H1 (cell line): Measurements from ENCODE around the gene DAW1. TPM values are rescaled to one million over a fixed set of nuclear protein-coding genes. Genes with fewer than 3 reads are reported as not detected.
"Not testable (repeated sequence)": the region's sequence is repeated elsewhere in the genome, so short reads cannot be mapped to it uniquely, and the experiment has no call there.

Experiments used
- CTCF ChIA-PET: fragments of 300-600 bp; sonication (Branson Sonifier 250); formaldehyde crosslinking; loops from one replicate; lab custom pipeline; 2021; ENCODE audit not compliant: partially characterized antibody; lab: Charles Lee
- POLR2A ChIA-PET: fragments of 300-600 bp; sonication (Branson Sonifier 250); formaldehyde crosslinking; loops from one replicate; lab custom pipeline; 2021; ENCODE audit warnings: inconsistent platforms; ENCODE audit not compliant: partially characterized antibody; lab: Charles Lee
- DNase-seq, 2 experiments: peaks; one replicate each; pipeline versions ENCODE4 v3.0.0 to v3.0.0-alpha.2; 2010 to 2022; ENCODE audit warnings: low spot score in 2 of 2, low read depth in 1 of 2, mixed read lengths in 1 of 2
- FAIRE-seq: peaks from 2 replicates; lab custom pipeline; 2011; peaks lifted over from hg19 to GRCh38; lab: Jason Lieb, UNC
- H2AFZ ChIP-seq: 2 replicates; pipeline ENCODE4 v1.8.1; 2012; ENCODE audit warnings: low read length, inconsistent platforms
- H2AK5ac ChIP-seq: 2 replicates; pipeline ENCODE4 v1.6.1; 2013; ENCODE audit warnings: low read depth, low read length
- H2BK120ac ChIP-seq: replicated peaks from 2 replicates; pipeline ENCODE3; 2013; ENCODE audit warnings: low read depth, low read length, inconsistent platforms
- H2BK12ac ChIP-seq: 2 replicates; pipeline ENCODE4 v1.6.1; 2013; ENCODE audit warnings: low read depth, low read length
- H2BK15ac ChIP-seq: 2 replicates; pipeline ENCODE4 v1.6.1; 2013; ENCODE audit warnings: low read length
- H2BK20ac ChIP-seq: 2 replicates; pipeline ENCODE4 v1.6.1; 2013; ENCODE audit warnings: low read length
- H2BK5ac ChIP-seq: 2 replicates; pipeline ENCODE4 v1.6.1; 2013; ENCODE audit warnings: low read depth, low read length
- H3K14ac ChIP-seq: 2 replicates; pipeline ENCODE4 v1.6.1; 2013; ENCODE audit warnings: inconsistent platforms; ENCODE audit not compliant: insufficient read length
- H3K18ac ChIP-seq: 2 replicates; pipeline ENCODE4 v1.6.1; 2013; ENCODE audit warnings: low read length; ENCODE audit errors: extremely low read depth
- H3K23ac ChIP-seq: 2 replicates; pipeline ENCODE4 v1.6.1; 2013; ENCODE audit warnings: inconsistent platforms; ENCODE audit not compliant: insufficient read length
- H3K23me2 ChIP-seq: 2 replicates; pipeline ENCODE4 v1.6.1; 2013; ENCODE audit warnings: low read depth, low read length
- H3K27ac ChIP-seq: 2 replicates; pipeline ENCODE4 v1.6.1; 2011; ENCODE audit warnings: low read depth, low read length, inconsistent platforms
- H3K27me3 ChIP-seq, 4 experiments: replicated peaks in 1 of 4; 1 replicate in 1 of 4; 2 replicates in 3 of 4; pipeline versions ENCODE4 v1.6.1 to v1.8.1; 2011 to 2013; ENCODE audit warnings: low read length in 3 of 4, mild to moderate bottlenecking in 3 of 4, inconsistent platforms in 2 of 4, mixed read lengths in 2 of 4, moderate library complexity in 1 of 4; ENCODE audit not compliant: control insufficient read depth in 3 of 4, insufficient read depth in 3 of 4; ENCODE audit errors: extremely low read depth in 1 of 4
- H3K36me3 ChIP-seq, 4 experiments: 2 replicates each; pipeline versions ENCODE4 v1.6.1 to v1.8.1; 2011 to 2013; ENCODE audit warnings: mild to moderate bottlenecking in 4 of 4, low read length in 3 of 4, moderate library complexity in 2 of 4, control low read depth in 1 of 4, inconsistent platforms in 1 of 4; ENCODE audit not compliant: insufficient read depth in 4 of 4, control insufficient read depth in 2 of 4
- H3K4ac ChIP-seq: replicated peaks from 2 replicates; pipeline ENCODE3; 2013; ENCODE audit warnings: low read length, low read depth, mixed read lengths, inconsistent platforms; ENCODE audit not compliant: insufficient read length
- H3K4me1 ChIP-seq, 4 experiments: replicated peaks in 1 of 4; 1 replicate in 1 of 4; 2 replicates in 3 of 4; pipeline versions ENCODE4 v1.6.1 to v1.8.1; 2011 to 2013; ENCODE audit warnings: low read length in 3 of 4, inconsistent platforms in 2 of 4, mixed read lengths in 1 of 4; ENCODE audit not compliant: insufficient read depth in 4 of 4, control insufficient read depth in 3 of 4
- H3K4me2 ChIP-seq, 2 experiments: 2 replicates each; pipeline versions ENCODE4 v1.6.1 to v1.8.1; 2011 to 2013; ENCODE audit warnings: low read depth in 2 of 2, low read length in 2 of 2, control low read depth in 1 of 2, inconsistent platforms in 1 of 2, mild to moderate bottlenecking in 1 of 2; ENCODE audit not compliant: insufficient read depth in 1 of 2
- H3K4me3 ChIP-seq, 4 experiments: fragments of 200-600, 300-600 bp in 1 of 4; sonication (generic), shearing (Covaris generic), sonication (Bioruptor Twin) in 1 of 4; 2 replicates each; pipeline versions ENCODE4 v1.5.1 to v1.8.1; 2011 to 2016; ENCODE audit warnings: low read length in 4 of 4, low read depth in 3 of 4, control low read depth in 2 of 4, inconsistent platforms in 2 of 4, mild to moderate bottlenecking in 2 of 4, mixed read lengths in 1 of 4, moderate library complexity in 1 of 4; ENCODE audit not compliant: insufficient read depth in 2 of 4; ENCODE audit errors: extremely low read depth in 1 of 4
- H3K56ac ChIP-seq: replicated peaks from 2 replicates; pipeline ENCODE3; 2013; ENCODE audit warnings: low read depth, mild to moderate bottlenecking, mixed read lengths, low read length, inconsistent platforms; ENCODE audit not compliant: insufficient read length
- H3K79me1 ChIP-seq: 2 replicates; pipeline ENCODE4 v1.6.1; 2013; ENCODE audit warnings: low read depth, low read length, control low read depth
- H3K79me2 ChIP-seq, 2 experiments: 2 replicates each; pipeline versions ENCODE4 v1.6.1 to v1.8.1; 2012 to 2013; ENCODE audit warnings: low read length in 2 of 2, mild to moderate bottlenecking in 2 of 2, inconsistent platforms in 1 of 2; ENCODE audit not compliant: insufficient read depth in 2 of 2, control insufficient read depth in 1 of 2
- H3K9ac ChIP-seq, 4 experiments: replicated peaks in 1 of 4; 1 replicate in 1 of 4; 2 replicates in 3 of 4; pipeline versions ENCODE4 v1.6.1 to v1.8.1; 2011 to 2013; ENCODE audit warnings: low read depth in 3 of 4, low read length in 3 of 4, control low read depth in 2 of 4, mild to moderate bottlenecking in 2 of 4, moderate library complexity in 2 of 4, inconsistent platforms in 1 of 4; ENCODE audit errors: extremely low read depth in 1 of 4
- H3K9me3 ChIP-seq, 2 experiments: 2 replicates each; pipeline versions ENCODE4 v1.6.1 to v1.8.1; 2012 to 2013; ENCODE audit warnings: mild to moderate bottlenecking in 2 of 2, moderate library complexity in 2 of 2, control low read depth in 1 of 2, inconsistent platforms in 1 of 2, low read depth in 1 of 2, low read length in 1 of 2, mixed read lengths in 1 of 2; ENCODE audit not compliant: insufficient read depth in 2 of 2
- H4K20me1 ChIP-seq, 2 experiments: replicated peaks in 1 of 2; 2 replicates each; pipeline versions ENCODE3 to v1.8.1; 2011 to 2013; ENCODE audit warnings: inconsistent platforms in 2 of 2, low read length in 2 of 2, mild to moderate bottlenecking in 1 of 2; ENCODE audit not compliant: insufficient read depth in 2 of 2, control insufficient read depth in 1 of 2
- H4K5ac ChIP-seq: 2 replicates; pipeline ENCODE4 v1.6.1; 2013; ENCODE audit warnings: low read length, low read depth, mixed read lengths, inconsistent platforms; ENCODE audit not compliant: insufficient read length
- H4K8ac ChIP-seq: 2 replicates; pipeline ENCODE4 v1.8.0; 2013; ENCODE audit warnings: mild to moderate bottlenecking, moderate library complexity, low read length, inconsistent platforms; ENCODE audit not compliant: insufficient read depth; ENCODE audit errors: extremely low read depth
- H4K91ac ChIP-seq: replicated peaks from 2 replicates; pipeline ENCODE3; 2013; ENCODE audit warnings: low read length, mixed read lengths, inconsistent platforms; ENCODE audit not compliant: insufficient read length
- SRF ChIP-seq: IDR thresholded peaks from 2 replicates; pipeline ENCODE4 v1.6.1; 2011; ENCODE audit warnings: mild to moderate bottlenecking, low read depth, low read length, moderate library complexity
- WGBS, 2 experiments: shearing (Covaris generic) in 1 of 2; methylation state at CpG; one replicate each; pipeline versions ENCODE4 v1.1.6 to v1.1.7; 2013 to 2015; ENCODE audit warnings: low lambda C conversion rate in 2 of 2, mixed read lengths in 2 of 2, inconsistent platforms in 1 of 2, low coverage in 1 of 2, missing lambda C conversion rate in 1 of 2; ENCODE audit not compliant: insufficient replicate concordance in 2 of 2, insufficient coverage in 1 of 2, insufficient read length in 1 of 2; ENCODE audit errors: extremely low coverage in 1 of 2, missing lambda C conversion rate in 1 of 2; 5-methylcytosine and 5-hydroxymethylcytosine counted together
- polyA plus RNA-seq, 7 experiments: library from polyadenylated mRNA; depleted of rRNA in 3 of 7; stranded (reverse) in 5 of 7; unstranded in 2 of 7; fragments of >200 nt in 5 of 7; fragments of 200-250 nt in 2 of 7; gene quantifications; 1 replicate in 5 of 7; 2 replicates in 1 of 7; 4 replicates in 1 of 7; pipeline versions ENCODE4 v1.2.1 to v1.2.3, GENCODE V29; 2011 to 2013; ENCODE audit warnings: missing spikeins in 2 of 7, mixed read lengths in 2 of 7
- total RNA-seq: library from RNA; stranded (reverse); fragmentation: NEBNext Ultra II Directional; extraction: Animal tissue kit (Norgen Biotek cat#: 25700); gene quantifications from 2 replicates; pipeline ENCODE4 v1.2.1, GENCODE V29; 2021

Gene DAW1
- total and polyA plus RNA-seq, 2 of the 8 experiments (the other 6 are each of a cell fraction or from before 2014, with no cell fraction given): 0.44 to 1.4 TPM

DNA sequence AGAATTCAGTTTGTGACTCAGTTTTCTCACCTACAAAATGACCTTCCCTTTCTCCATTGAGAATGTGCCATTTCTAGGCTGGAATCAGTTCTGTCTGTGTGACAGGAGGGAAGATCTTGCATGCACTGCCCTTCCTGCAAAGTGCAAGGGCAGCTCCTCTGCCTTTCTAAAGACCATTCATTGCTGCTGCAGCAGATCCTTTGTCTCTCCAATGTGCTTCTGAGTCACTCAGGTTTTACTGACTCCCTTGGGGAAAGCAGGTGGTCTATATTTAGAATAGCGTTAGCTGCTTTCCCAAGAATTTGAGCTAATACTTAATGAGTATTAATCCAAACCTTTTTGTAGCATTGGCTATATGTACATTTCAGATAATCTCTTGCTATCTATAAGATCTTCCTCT, 62.5 kb downstream of the DAW1 start:
- no peaks in the 10 kb centered on the region for H3K9me3 ChIP-seq
- no peak overlapping the region for H2BK120ac ChIP-seq
- H2AK5ac ChIP-seq: no peak overlapping the region
- WGBS, 2 experiments: 85% methylated on average over 1 of the region's 1 CpG; no CpG with 5 or more reads in 1 of the 2 experiments
- no peaks in the 10 kb centered on the region for H3K27me3 ChIP-seq
- 0 out of 2 replicates have a peak overlapping the region, but pooled peaks have one; percentile 81 for H2AFZ ChIP-seq
- TF ChIP-seq SRF: no peak
- H3K4me3 ChIP-seq: no peak overlapping the region
- ChIA-PET CTCF (interaction anchor here (0.5 to 1.6 kb wide), 6 partner anchors 16 to 420 kb away, joined by 3 to 7 read pairs (median 3); no protein-coding TSS in a partner anchor), POLR2A (no interaction called here)
- H2BK12ac ChIP-seq: no peak overlapping the region
- no peaks in the 10 kb centered on the region for H3K36me3 ChIP-seq
- no peak overlapping the region for H3K18ac ChIP-seq
- H3K9ac ChIP-seq: no peak overlapping the region
- no peaks in the 10 kb centered on the region for H4K20me1 ChIP-seq
- no peaks in the 10 kb centered on the region for H3K23me2 ChIP-seq
- FAIRE-seq (no peak), DNase-seq (no peak)
- H3K56ac ChIP-seq: no peak overlapping the region
- no peak overlapping the region for H3K27ac ChIP-seq
- no peak overlapping the region for H2BK5ac ChIP-seq
- H3K79me2 ChIP-seq: no peaks in the 10 kb centered on the region
- H2BK20ac ChIP-seq: no peak overlapping the region
- H3K14ac ChIP-seq: no peak overlapping the region
- 0 out of 2 replicates have a peak overlapping the region, but pooled peaks have one; percentile 81 for H2BK15ac ChIP-seq
- H4K91ac ChIP-seq: no peak overlapping the region
- H4K8ac ChIP-seq: no peak overlapping the region
- no peak overlapping the region for H3K23ac ChIP-seq
- H3K4ac ChIP-seq: no peak overlapping the region
- no peaks in the 10 kb centered on the region for H3K4me1 ChIP-seq
- no peaks in the 10 kb centered on the region for H3K79me1 ChIP-seq
- H3K4me2 ChIP-seq: no peak overlapping the region
- H4K5ac ChIP-seq: no peak overlapping the region

- H4K91ac ChIP-seq, H2BK20ac ChIP-seq, DNase-seq, H3K36me3 ChIP-seq, H2BK12ac ChIP-seq, H2AFZ ChIP-seq, H2BK120ac ChIP-seq, H3K4ac ChIP-seq, H3K18ac ChIP-seq, H3K9me3 ChIP-seq, H2AK5ac ChIP-seq, FAIRE-seq, H3K79me2 ChIP-seq, H4K5ac ChIP-seq, H2BK5ac ChIP-seq, H3K4me1 ChIP-seq, H3K4me2 ChIP-seq, POLR2A ChIA-PET, H4K20me1 ChIP-seq, H3K4me3 ChIP-seq, H3K27ac ChIP-seq, H3K14ac ChIP-seq, H2BK15ac ChIP-seq, H3K79me1 ChIP-seq, H3K23me2 ChIP-seq, H3K56ac ChIP-seq, H3K9ac ChIP-seq, H3K27me3 ChIP-seq, H3K23ac ChIP-seq: not testable (repeated sequence)
- CTCF ChIA-PET: interaction anchor here (0.8 to 2.1 kb wide), 5 partner anchors 17 to 373 kb away, joined by 3 to 6 read pairs (median 4); no protein-coding TSS in a partner anchor
- 98% methylated on average over 7 of the region's 7 CpGs; no CpG with 5 or more reads in 1 of the 2 experiments for WGBS, 2 experiments
- 0 out of 2 replicates have a peak overlapping the region, but pooled peaks have one; percentile 30 for H4K8ac ChIP-seq
Measured at GRCh38 chr2:227936249-227936648, 64.8 kb downstream of the DAW1 start.
